OCI-LY3 (cell line): ENCODE data around the gene PTPRM.

Experiments
- EZH2phosphoT487 ChIP-seq: fragments of 200-600 bp; shearing (Covaris generic); IDR thresholded peaks from 2 replicates; pipeline ENCODE4 v1.6.1; 2018; ENCODE audit warnings: antibody characterized with exemption, mixed run types, low read depth
- TF ChIP-seq, protein P1 (sequence below): fragments of 200-600, 300-600 bp; sonication (generic); IDR thresholded peaks from 2 replicates; pipeline ENCODE4 v1.5.1; 2014; ENCODE audit warnings: antibody characterized with exemption, low read length, low read depth

GRCh38 chr18:7896805-7897518, 329.8 kb downstream of the PTPRM start:
- TF ChIP-seq, protein P1, sequence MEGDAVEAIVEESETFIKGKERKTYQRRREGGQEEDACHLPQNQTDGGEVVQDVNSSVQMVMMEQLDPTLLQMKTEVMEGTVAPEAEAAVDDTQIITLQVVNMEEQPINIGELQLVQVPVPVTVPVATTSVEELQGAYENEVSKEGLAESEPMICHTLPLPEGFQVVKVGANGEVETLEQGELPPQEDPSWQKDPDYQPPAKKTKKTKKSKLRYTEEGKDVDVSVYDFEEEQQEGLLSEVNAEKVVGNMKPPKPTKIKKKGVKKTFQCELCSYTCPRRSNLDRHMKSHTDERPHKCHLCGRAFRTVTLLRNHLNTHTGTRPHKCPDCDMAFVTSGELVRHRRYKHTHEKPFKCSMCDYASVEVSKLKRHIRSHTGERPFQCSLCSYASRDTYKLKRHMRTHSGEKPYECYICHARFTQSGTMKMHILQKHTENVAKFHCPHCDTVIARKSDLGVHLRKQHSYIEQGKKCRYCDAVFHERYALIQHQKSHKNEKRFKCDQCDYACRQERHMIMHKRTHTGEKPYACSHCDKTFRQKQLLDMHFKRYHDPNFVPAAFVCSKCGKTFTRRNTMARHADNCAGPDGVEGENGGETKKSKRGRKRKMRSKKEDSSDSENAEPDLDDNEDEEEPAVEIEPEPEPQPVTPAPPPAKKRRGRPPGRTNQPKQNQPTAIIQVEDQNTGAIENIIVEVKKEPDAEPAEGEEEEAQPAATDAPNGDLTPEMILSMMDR, result no peak
- TF ChIP-seq EZH2phosphoT487, result no peak
